ENCODE data around the gene NUP107.

The NUP107 gene

GRCh38 chr12:68743356-68743755 is 56.6 kb downstream of the NUP107 start:
- no peak for DNase-seq

GRCh38 chr12:68745376-68745903 is 58.7 kb downstream of the NUP107 start:
- no peak for DNase-seq

GRCh38 chr12:68745904-68746571 is 59.3 kb downstream of the NUP107 start, which contains the start of gene SLC35E3:
Gene SLC35E3 (plus strand): TSS chr12:68746176. CDS start chr12:68746378, 202 bp downstream.
- DNase-seq = peak; percentile 90

- DNase-seq = peak; percentile 37
These were observed 59.9 kb downstream of the NUP107 start for GRCh38 chr12:68746572-68747180.

- no peak for DNase-seq
These were observed 62.7 kb downstream of the NUP107 start for GRCh38 chr12:68749443-68749842.

GRCh38 chr12:68749861-68750260 is 63.1 kb downstream of the NUP107 start:
- no peak for DNase-seq

GRCh38 chr12:68750506-68750905 is 63.7 kb downstream of the NUP107 start:
- DNase-seq = no peak

GRCh38 chr12:68755536-68756243 is 68.9 kb downstream of the NUP107 start:
- no peak for DNase-seq

- DNase-seq = no peak
These were observed 73.1 kb downstream of the NUP107 start for GRCh38 chr12:68759852-68760251.

GRCh38 chr12:68760806-68761441 is 74.1 kb downstream of the NUP107 start:
- DNase-seq = no peak

GRCh38 chr12:68761442-68761812 is 74.6 kb downstream of the NUP107 start:
- DNase-seq = no peak

- no peak for DNase-seq
These were observed 75.3 kb downstream of the NUP107 start for GRCh38 chr12:68761901-68762630.

GRCh38 chr12:68762691-68763090 is 75.9 kb downstream of the NUP107 start:
- DNase-seq = no peak

- no peak for DNase-seq
These were observed 78.9 kb downstream of the NUP107 start for GRCh38 chr12:68765696-68766095.

- no peak for DNase-seq
These were observed 79.9 kb downstream of the NUP107 start for GRCh38 chr12:68766646-68767045.

GRCh38 chr12:68767191-68767590 is 80.4 kb downstream of the NUP107 start:
- DNase-seq = no peak

GRCh38 chr12:68768431-68768939 is 81.7 kb downstream of the NUP107 start:
- DNase-seq = no peak

GRCh38 chr12:68769941-68770340 is 83.2 kb downstream of the NUP107 start:
- no peak for DNase-seq

- DNase-seq = no peak
These were observed 84.6 kb downstream of the NUP107 start for GRCh38 chr12:68771223-68771925.

- DNase-seq = no peak
These were observed 85.9 kb downstream of the NUP107 start for GRCh38 chr12:68772714-68773113.

GRCh38 chr12:68773582-68773981 is 86.8 kb downstream of the NUP107 start:
- DNase-seq = no peak
